ENCODE data around the gene ITGA2. TPM values are rescaled to one million over a fixed set of nuclear protein-coding genes. Genes with fewer than 3 reads are reported as not detected.
A peak's percentile ranks its signal among the peaks of the same experiment; 100 is the strongest.

Gene ITGA2
- polyA plus RNA-seq, 1 experiment, result 5.3 TPM

- no peaks in the 10 kb centered on the region for H3K27me3 ChIP-seq (ENCODE audit: control insufficient read depth, insufficient read depth, low read length)
- H3K4me3 ChIP-seq (ENCODE audit: low read depth, low read length), result no peak overlapping the region
- ChIA-PET CTCF (interaction anchor here (1.0 to 1.9 kb wide), 2 partner anchors 12 to 13 kb away, joined by 4 to 6 read pairs; no protein-coding TSS in a partner anchor), POLR2A (no interaction called here)
- H3K36me3 ChIP-seq (ENCODE audit: control insufficient read depth, insufficient read depth, low read length), result no peaks in the 10 kb centered on the region
- no peak for DNase-seq (ENCODE audit: low read depth)
- TF ChIP-seq CTCF (IDR thresholded peaks at IDR 0.05; ENCODE audit: insufficient read depth, low read depth, low read length), result no peak
These were observed 33.9 kb downstream of the ITGA2 start for GRCh38 chr5:53022930-53023511.

GRCh38 chr5:53023969-53024368 lies 34.8 kb downstream of the ITGA2 start:
- ChIA-PET POLR2A (interaction anchor here (0.7 kb wide), 1 partner anchor 35 kb away, joined by 3 read pairs; the partner anchor contains the start of gene ITGA2), CTCF (interaction anchor here (1.9 kb wide), 1 partner anchor 11 kb away, joined by 6 read pairs; no protein-coding TSS in a partner anchor)
- Histone ChIP-seq H3K4me3 (ENCODE audit: low read depth, low read length) (no peak overlapping the region), H3K36me3 (ENCODE audit: control insufficient read depth, insufficient read depth, low read length) (no peaks in the 10 kb centered on the region), H3K27me3 (ENCODE audit: control insufficient read depth, insufficient read depth, low read length) (no peaks in the 10 kb centered on the region)
- TF ChIP-seq CTCF (IDR thresholded peaks at IDR 0.05; ENCODE audit: insufficient read depth, low read depth, low read length), result no peak
- DNase-seq (ENCODE audit: low read depth), result peak; percentile 66

DNA sequence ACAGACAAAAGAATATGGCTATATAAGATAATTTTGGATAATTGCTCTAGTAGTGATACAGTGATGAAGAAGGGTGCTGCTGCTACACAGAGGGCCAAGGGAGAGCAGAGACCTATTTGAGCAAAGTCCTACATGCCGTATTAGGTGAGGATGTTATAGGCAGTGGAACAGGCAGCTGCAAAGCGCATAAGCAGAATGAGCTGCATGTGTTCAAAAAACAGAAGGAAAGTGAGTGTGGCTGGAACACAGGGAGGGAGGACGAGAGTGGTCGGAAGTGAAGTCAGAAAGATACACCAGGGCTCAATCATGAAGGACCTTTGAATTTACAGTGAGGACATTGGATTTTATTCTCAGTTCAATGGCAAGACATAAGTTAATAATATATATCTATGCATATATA lies 35.4 kb downstream of the ITGA2 start:
- ChIA-PET CTCF (interaction anchor here (0.6 to 1.9 kb wide), 2 partner anchors 11 to 1768 kb away, joined by 4 to 6 read pairs; no protein-coding TSS in a partner anchor), POLR2A (interaction anchor here (0.7 kb wide), 1 partner anchor 35 kb away, joined by 3 read pairs; the partner anchor contains the start of gene ITGA2)
- H3K4me3 ChIP-seq (ENCODE audit: low read depth, low read length), result no peak overlapping the region

GRCh38 chr5:53025487-53025886 lies 36.3 kb downstream of the ITGA2 start:
- Histone ChIP-seq H3K36me3 (ENCODE audit: control insufficient read depth, insufficient read depth, low read length) (no peaks in the 10 kb centered on the region), H3K27me3 (ENCODE audit: control insufficient read depth, insufficient read depth, low read length) (no peaks in the 10 kb centered on the region), H3K4me3 (ENCODE audit: low read depth, low read length) (no peak overlapping the region)
- no peak for TF ChIP-seq CTCF (IDR thresholded peaks at IDR 0.05; ENCODE audit: insufficient read depth, low read depth, low read length)
- POLR2A ChIA-PET, result no interaction called here
- no peak for DNase-seq (ENCODE audit: low read depth)
- CTCF ChIA-PET, result no interaction called here

More for the DNA sequence above, 35.4 kb downstream of the ITGA2 start:
- DNase-seq (ENCODE audit: low read depth), result no peak
- TF ChIP-seq CTCF (IDR thresholded peaks at IDR 0.05; ENCODE audit: insufficient read depth, low read depth, low read length), result no peak
- Histone ChIP-seq H3K36me3 (ENCODE audit: control insufficient read depth, insufficient read depth, low read length) (no peaks in the 10 kb centered on the region), H3K27me3 (ENCODE audit: control insufficient read depth, insufficient read depth, low read length) (no peaks in the 10 kb centered on the region)

DNA sequence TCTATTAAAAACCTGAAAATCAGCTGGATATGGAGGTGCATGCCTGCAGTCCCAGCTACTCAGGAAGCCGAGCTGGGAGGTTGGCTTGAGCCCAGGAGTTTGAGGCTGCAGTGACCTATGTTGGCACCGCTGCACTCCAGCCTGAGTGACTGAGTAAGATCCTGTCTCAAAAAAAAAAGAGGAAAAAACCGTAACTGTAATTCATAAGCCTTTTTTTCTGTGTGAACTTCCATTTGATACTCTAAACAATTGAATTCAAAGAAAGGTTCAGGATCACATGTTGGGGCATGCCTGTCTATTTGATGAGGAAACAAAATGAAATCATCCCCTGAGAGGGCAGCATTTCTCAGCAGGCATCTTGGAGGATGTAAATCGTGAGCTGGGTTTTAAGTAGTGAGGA lies 38.8 kb downstream of the ITGA2 start:
- DNase-seq (ENCODE audit: low read depth), result no peak
- Histone ChIP-seq H3K4me3 (ENCODE audit: low read depth, low read length) (no peak overlapping the region), H3K36me3 (ENCODE audit: control insufficient read depth, insufficient read depth, low read length) (no peaks in the 10 kb centered on the region), H3K27me3 (ENCODE audit: control insufficient read depth, insufficient read depth, low read length) (no peaks in the 10 kb centered on the region)
- ChIA-PET POLR2A (no interaction called here), CTCF (interaction anchor here (1.2 kb wide), 1 partner anchor 8 kb away, joined by 3 read pairs; no protein-coding TSS in a partner anchor)
- TF ChIP-seq CTCF (IDR thresholded peaks at IDR 0.05; ENCODE audit: insufficient read depth, low read depth, low read length), result no peak
